H1 (cell line): ENCODE results near the gene TMEM44.

Experiments
- CTCF ChIP-seq, 3 experiments: IDR thresholded peaks; 1 replicate in 2 of 3; 2 replicates in 1 of 3; pipeline versions ENCODE4 v1.5.1 to v1.6.1; 2011; ENCODE audit warnings: low read length in 3 of 3, mild to moderate bottlenecking in 3 of 3, inconsistent platforms in 2 of 3, low read depth in 1 of 3, moderate library complexity in 1 of 3; ENCODE audit not compliant: insufficient read depth in 1 of 3; ENCODE audit errors: control extremely low read depth in 1 of 3
- EP300 ChIP-seq, 2 experiments: IDR thresholded peaks; 1 replicate in 1 of 2; 2 replicates in 1 of 2; pipeline ENCODE4 v1.6.1; 2011 to 2012; ENCODE audit warnings: low read depth in 2 of 2, low read length in 2 of 2, mild to moderate bottlenecking in 2 of 2, borderline replicate concordance in 1 of 2, inconsistent platforms in 1 of 2, moderate library complexity in 1 of 2
- GABPA ChIP-seq: IDR thresholded peaks from 2 replicates; pipeline ENCODE4 v1.6.1; 2011; ENCODE audit warnings: mild to moderate bottlenecking, low read length, moderate library complexity, borderline replicate concordance; ENCODE audit not compliant: insufficient read depth
- JUND ChIP-seq: IDR thresholded peaks from 2 replicates; pipeline ENCODE4 v1.6.1; 2011; ENCODE audit warnings: mild to moderate bottlenecking, improper control_type of control experiment, low read length
- NRF1 ChIP-seq: IDR thresholded peaks from 2 replicates; pipeline ENCODE4 v1.6.1; 2011; ENCODE audit warnings: mild to moderate bottlenecking, low read depth, low read length, improper control_type of control experiment
- POLR2A ChIP-seq, 2 experiments: IDR thresholded peaks; 1 replicate in 1 of 2; 2 replicates in 1 of 2; pipeline ENCODE4 v1.6.1; 2011; ENCODE audit warnings: low read depth in 2 of 2, low read length in 2 of 2, mild to moderate bottlenecking in 2 of 2; ENCODE audit errors: control extremely low read depth in 1 of 2
- TCF12 ChIP-seq: IDR thresholded peaks from 2 replicates; pipeline ENCODE4 v1.6.1; 2011; ENCODE audit warnings: low read depth, mild to moderate bottlenecking, low read length

- no peak for TF ChIP-seq TCF12
- TF ChIP-seq CTCF (IDR thresholded peaks at IDR 0.05; ENCODE audit: control extremely low read depth in 1 of 3, insufficient read depth in 1 of 3, low read depth in 1 of 3, low read length in 3 of 3) = no peak
- no peak for TF ChIP-seq POLR2A (IDR thresholded peaks at IDR 0.05; ENCODE audit: control extremely low read depth in 1 of 2, low read depth in 2 of 2, low read length in 2 of 2)
- no peak for TF ChIP-seq GABPA
- TF ChIP-seq JUND = no peak
- no peak for TF ChIP-seq NRF1
- no peak for TF ChIP-seq EP300 (IDR thresholded peaks at IDR 0.05; ENCODE audit: borderline replicate concordance in 1 of 2, low read depth in 2 of 2, low read length in 2 of 2)
These were observed 14.2 kb downstream of the TMEM44 start for GRCh38 chr3:194618858-194619608.
